Measurements from ENCODE around the gene INTS11. TPM values are rescaled to one million over a fixed set of nuclear protein-coding genes. Genes with fewer than 3 reads are reported as not detected.

INTS11 gene
- total and polyA plus RNA-seq, 2 of the 13 experiments (the other 11 are each of a cell fraction or from before 2014, with no cell fraction given), result 52.8 to 94.8 TPM

GRCh38 chr1:1322418-1322817 is 2.0 kb downstream of the INTS11 start:
- WGBS (ENCODE audit: low lambda C conversion rate), result 96% methylated on average over 13 of the region's 14 CpGs
- Histone ChIP-seq H2AFZ (ENCODE audit: low read length) (no peak overlapping the region), H4K20me1 (ENCODE audit: insufficient read depth, low read length) (peaks cover 10% of the 10 kb centered on the region; the same call in 1 of the 2 replicates), H3K9me3 (ENCODE audit: low read length) (no peaks in the 10 kb centered on the region), H3K4me3 (replicated peaks in 1 of 3; ENCODE audit: insufficient read depth in 1 of 3, low read depth in 2 of 3, low read length in 3 of 3) (peak overlapping the region in 1 of 3 experiments; percentile 54; a peak in 1 of 6 replicates), H3K79me2 (ENCODE audit: insufficient read depth, low read length) (peaks cover 53% of the 10 kb centered on the region), H3K9ac (ENCODE audit: insufficient read depth, low read depth, low read length) (no peak overlapping the region), H3K4me1 (ENCODE audit: insufficient read depth, low read length) (peaks cover 23% of the 10 kb centered on the region), H3K27ac (ENCODE audit: extremely low read length, insufficient read depth, low read length) (no peak overlapping the region), H3K27me3 (ENCODE audit: control insufficient read depth in 1 of 2, insufficient read depth in 2 of 2, low read length in 2 of 2) (no peaks in the 10 kb centered on the region), H3K4me2 (ENCODE audit: low read depth, low read length) (peak overlapping the region; percentile 70; the same call in 1 of the 2 replicates), H3K36me3 (replicated peaks in 1 of 2; ENCODE audit: control insufficient read depth in 1 of 2, insufficient read depth in 2 of 2, low read length in 2 of 2) (peaks cover 7 to 27% of the 10 kb centered on the region in 2 experiments; a peak in 4 of 5 replicates)
- intact Hi-C loops (cut with micrococcal nuclease; ENCODE audit: unreplicated experiment), result no loop called here
- BruUV-seq (replicated peaks), result no TSS peak
- ATAC-seq (no peak), FAIRE-seq (no peak), DNase-seq (ENCODE audit: low spot score) (no peak)
- ChIA-PET POLR2A (no interaction called here), CTCF (ENCODE audit: low intra/inter-chr PET ratio, low total read pairs) (no interaction called here)
- in situ Hi-C loops (cut with HindIII; ENCODE audit: extremely low pct_ligation_motif_present, low pct_unique_long_range_greater_than_20kb), result no loop called here
- TF ChIP-seq ATF5 (CRISPR knock-in tag; IDR thresholded peaks at IDR 0.05; ENCODE audit: low read depth) (no peak), ZNF446 (CRISPR knock-in tag; IDR thresholded peaks at IDR 0.05) (no peak), ZNF780A (CRISPR knock-in tag; IDR thresholded peaks at IDR 0.05) (no peak), ZNF841 (CRISPR knock-in tag; IDR thresholded peaks at IDR 0.05; ENCODE audit: borderline replicate concordance) (no peak), ZNF883 (CRISPR knock-in tag; IDR thresholded peaks at IDR 0.05; ENCODE audit: not compliant biosample characterization) (no peak), ADNP (CRISPR knock-in tag; IDR thresholded peaks at IDR 0.05) (no peak), ZNF775 (CRISPR knock-in tag; IDR thresholded peaks at IDR 0.05; ENCODE audit: borderline replicate concordance) (no peak), TCF7L2 (IDR thresholded peaks at IDR 0.05; ENCODE audit: low read depth, low read length) (no peak), AHDC1 (CRISPR knock-in tag; IDR thresholded peaks at IDR 0.05; ENCODE audit: borderline replicate concordance) (no peak), ARNT2 (CRISPR knock-in tag; IDR thresholded peaks at IDR 0.05; ENCODE audit: low read depth) (no peak), RNF2 (conservative IDR thresholded peaks at IDR 0.05; ENCODE audit: low read depth) (no peak), ZNF713 (CRISPR knock-in tag; IDR thresholded peaks at IDR 0.05) (no peak), CEBPB (IDR thresholded peaks at IDR 0.05; ENCODE audit: borderline replicate concordance, low read depth, low read length) (no peak), HNRNPLL (IDR thresholded peaks at IDR 0.05; ENCODE audit: low read depth, low read length, poor library complexity, severe bottlenecking) (no peak), MEF2D (CRISPR knock-in tag; IDR thresholded peaks at IDR 0.05) (no peak), ZBTB1 (CRISPR knock-in tag; IDR thresholded peaks at IDR 0.05; ENCODE audit: borderline replicate concordance) (no peak)
- TF ChIP-seq, protein P1, sequence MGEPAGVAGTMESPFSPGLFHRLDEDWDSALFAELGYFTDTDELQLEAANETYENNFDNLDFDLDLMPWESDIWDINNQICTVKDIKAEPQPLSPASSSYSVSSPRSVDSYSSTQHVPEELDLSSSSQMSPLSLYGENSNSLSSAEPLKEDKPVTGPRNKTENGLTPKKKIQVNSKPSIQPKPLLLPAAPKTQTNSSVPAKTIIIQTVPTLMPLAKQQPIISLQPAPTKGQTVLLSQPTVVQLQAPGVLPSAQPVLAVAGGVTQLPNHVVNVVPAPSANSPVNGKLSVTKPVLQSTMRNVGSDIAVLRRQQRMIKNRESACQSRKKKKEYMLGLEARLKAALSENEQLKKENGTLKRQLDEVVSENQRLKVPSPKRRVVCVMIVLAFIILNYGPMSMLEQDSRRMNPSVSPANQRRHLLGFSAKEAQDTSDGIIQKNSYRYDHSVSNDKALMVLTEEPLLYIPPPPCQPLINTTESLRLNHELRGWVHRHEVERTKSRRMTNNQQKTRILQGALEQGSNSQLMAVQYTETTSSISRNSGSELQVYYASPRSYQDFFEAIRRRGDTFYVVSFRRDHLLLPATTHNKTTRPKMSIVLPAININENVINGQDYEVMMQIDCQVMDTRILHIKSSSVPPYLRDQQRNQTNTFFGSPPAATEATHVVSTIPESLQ (CRISPR knock-in tag; conservative IDR thresholded peaks at IDR 0.05), result no peak
